ENCODE data around the gene ARFRP1. TPM values are rescaled to one million over a fixed set of nuclear protein-coding genes. Genes with fewer than 3 reads are reported as not detected.

ARFRP1 gene
- total and polyA plus RNA-seq, 12 donors: 34.9 to 59.1 (median 40.0) TPM

- peaks cover 0 to 3% (median 0%) of the 10 kb centered on the region in 9 donors for H3K4me1 ChIP-seq
- no peaks in the 10 kb centered on the region for H3K9me3 ChIP-seq
- DNase-seq (no peak), ATAC-seq (peak in 3 of 8 donors; percentile 6 to 32 (median 8))
- H3K36me3 ChIP-seq: peaks cover 0 to 90% (median 19%) of the 10 kb centered on the region in 9 donors
- no peaks in the 10 kb centered on the region for H3K27me3 ChIP-seq
- no peak for TF ChIP-seq CTCF (IDR thresholded peaks at IDR 0.05)
- 70% methylated on average over 13 of the region's 13 CpGs for WGBS, 2 donors
- intact Hi-C loops (cut with DNase I): no loop called here
- no peak overlapping the region for H3K4me3 ChIP-seq
- peak overlapping the region in 3 of 10 donors; percentile 33 to 38 (median 37) for H3K27ac ChIP-seq
Measured at GRCh38 chr20:63747622-63748069, 39.9 kb upstream of the ARFRP1 start.

GRCh38 chr20:63746751-63747315, 39.1 kb upstream of the ARFRP1 start:
- H3K4me3 ChIP-seq: no peak overlapping the region
- intact Hi-C loops (cut with DNase I): no loop called here
- no peak for TF ChIP-seq CTCF (IDR thresholded peaks at IDR 0.05)
- no peaks in the 10 kb centered on the region for H3K9me3 ChIP-seq
- peaks cover under 1 to 10% (median 4%) of the 10 kb centered on the region in 9 donors for H3K4me1 ChIP-seq
- no peak for DNase-seq
- 93 to 96% methylated on average over 42 to 47 of the region's 47 CpGs for WGBS, 2 donors
- H3K36me3 ChIP-seq: peaks cover 0 to 90% (median 25%) of the 10 kb centered on the region in 9 donors
- no peak for ATAC-seq
- H3K27ac ChIP-seq: no peak overlapping the region
- no peaks in the 10 kb centered on the region for H3K27me3 ChIP-seq

- intact Hi-C loops (cut with DNase I): no loop called here
- TF ChIP-seq CTCF (IDR thresholded peaks at IDR 0.05): no peak
- no peak overlapping the region for H3K27ac ChIP-seq
- H3K4me1 ChIP-seq: peaks cover 7 to 16% (median 11%) of the 10 kb centered on the region in 9 donors
- peaks cover 0 to 89% (median 25%) of the 10 kb centered on the region in 9 donors for H3K36me3 ChIP-seq
- H3K27me3 ChIP-seq: no peaks in the 10 kb centered on the region
- H3K9me3 ChIP-seq: no peaks in the 10 kb centered on the region
- H3K4me3 ChIP-seq: no peak overlapping the region
- ATAC-seq (no peak), DNase-seq (no peak)
- 90 to 93% methylated on average over 26 of the region's 26 CpGs for WGBS, 2 donors
Measured at GRCh38 chr20:63745961-63746731, 38.4 kb upstream of the ARFRP1 start.

GRCh38 chr20:63745424-63745805, 37.6 kb upstream of the ARFRP1 start:
- ATAC-seq: no peak
- H3K36me3 ChIP-seq: peaks cover 0 to 82% (median 25%) of the 10 kb centered on the region in 9 donors

More at GRCh38 chr20:63745424-63745805, 37.6 kb upstream of the ARFRP1 start:
- H3K9me3 ChIP-seq: no peaks in the 10 kb centered on the region
- no peak overlapping the region for H3K4me3 ChIP-seq
- TF ChIP-seq CTCF (IDR thresholded peaks at IDR 0.05): no peak
- WGBS, 2 donors: 76 to 79% methylated on average over 15 of the region's 15 CpGs
- peaks cover 9 to 24% (median 15%) of the 10 kb centered on the region in 9 donors for H3K4me1 ChIP-seq
- intact Hi-C loops (cut with DNase I): no loop called here
- no peaks in the 10 kb centered on the region for H3K27me3 ChIP-seq
- DNase-seq: no peak
- H3K27ac ChIP-seq: no peak overlapping the region

Measured in heart right ventricle (tissue), 16 donors.